ENCODE results near the gene ING2. TPM values are rescaled to one million over a fixed set of nuclear protein-coding genes. Genes with fewer than 3 reads are reported as not detected.

ING2 gene
- total and polyA plus RNA-seq, 4 donors: 3.9 to 8.8 (median 5.1) TPM

DNA sequence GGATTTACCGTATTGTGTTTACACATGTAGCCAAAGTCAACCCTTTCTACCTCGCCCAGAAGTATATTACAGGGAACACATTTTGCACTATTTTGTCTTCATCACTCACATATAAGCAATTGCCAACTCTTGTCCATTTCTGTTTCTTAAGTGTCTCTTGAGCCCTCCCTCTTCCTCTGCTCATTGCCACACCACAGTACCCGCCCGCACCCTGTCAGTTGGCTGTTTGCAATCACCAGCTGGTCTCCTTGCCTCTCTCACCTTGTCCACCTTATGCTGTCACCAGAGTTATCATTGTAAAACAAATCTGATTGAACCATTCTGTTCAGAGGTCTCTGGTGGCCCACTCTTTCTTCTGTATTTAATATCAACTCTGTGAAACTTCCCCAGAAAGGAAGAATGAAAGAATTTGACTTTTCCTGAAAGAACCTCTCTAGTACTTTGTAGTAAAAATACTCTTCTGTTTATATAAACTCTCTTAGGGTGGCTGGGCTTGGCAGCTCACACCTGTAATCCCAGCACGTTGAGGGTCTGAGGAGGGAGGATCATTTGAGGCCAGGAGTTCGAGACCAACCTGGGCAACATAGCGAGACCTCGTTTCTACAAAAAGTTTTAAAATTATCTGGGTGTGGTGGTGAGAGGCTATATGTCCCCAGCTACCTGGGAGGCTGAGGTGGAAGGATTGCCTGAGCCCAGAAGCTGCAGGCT is 50.2 kb downstream of the ING2 start:
- no peak for DNase-seq (ENCODE audit: low spot score)
- no peak overlapping the region for H3K27ac ChIP-seq (ENCODE audit: low read depth in 1 of 2, low read length in 2 of 2)
- H3K27me3 ChIP-seq (ENCODE audit: control insufficient read depth in 4 of 4, insufficient read depth in 4 of 4, low read length in 3 of 4): peaks cover 0 to 2% (median 0%) of the 10 kb centered on the region in 4 donors
- H3K4me3 ChIP-seq (ENCODE audit: low read depth in 1 of 3, low read length in 3 of 3): no peak overlapping the region
- H3K4me1 ChIP-seq (ENCODE audit: control insufficient read depth in 4 of 4, insufficient read depth in 4 of 4, low read length in 3 of 4): no peaks in the 10 kb centered on the region
- WGBS: 59% methylated on average over 8 of the region's 8 CpGs
- H3K36me3 ChIP-seq (ENCODE audit: control insufficient read depth in 4 of 4, insufficient read depth in 3 of 4, low read depth in 1 of 4, low read length in 3 of 4): no peaks in the 10 kb centered on the region
- TF ChIP-seq, protein P1, sequence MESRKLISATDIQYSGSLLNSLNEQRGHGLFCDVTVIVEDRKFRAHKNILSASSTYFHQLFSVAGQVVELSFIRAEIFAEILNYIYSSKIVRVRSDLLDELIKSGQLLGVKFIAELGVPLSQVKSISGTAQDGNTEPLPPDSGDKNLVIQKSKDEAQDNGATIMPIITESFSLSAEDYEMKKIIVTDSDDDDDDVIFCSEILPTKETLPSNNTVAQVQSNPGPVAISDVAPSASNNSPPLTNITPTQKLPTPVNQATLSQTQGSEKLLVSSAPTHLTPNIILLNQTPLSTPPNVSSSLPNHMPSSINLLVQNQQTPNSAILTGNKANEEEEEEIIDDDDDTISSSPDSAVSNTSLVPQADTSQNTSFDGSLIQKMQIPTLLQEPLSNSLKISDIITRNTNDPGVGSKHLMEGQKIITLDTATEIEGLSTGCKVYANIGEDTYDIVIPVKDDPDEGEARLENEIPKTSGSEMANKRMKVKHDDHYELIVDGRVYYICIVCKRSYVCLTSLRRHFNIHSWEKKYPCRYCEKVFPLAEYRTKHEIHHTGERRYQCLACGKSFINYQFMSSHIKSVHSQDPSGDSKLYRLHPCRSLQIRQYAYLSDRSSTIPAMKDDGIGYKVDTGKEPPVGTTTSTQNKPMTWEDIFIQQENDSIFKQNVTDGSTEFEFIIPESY (IDR thresholded peaks at IDR 0.05): no peak
- TF ChIP-seq YY1 (IDR thresholded peaks at IDR 0.05) (no peak), FOXA2 (IDR thresholded peaks at IDR 0.05) (no peak)
- peaks cover 0 to 1% (median 0%) of the 10 kb centered on the region in 4 donors for H3K9me3 ChIP-seq (ENCODE audit: control insufficient read depth in 4 of 4, low read length in 3 of 4)
- H3K9ac ChIP-seq (ENCODE audit: low read depth in 1 of 2, low read length in 2 of 2): no peak overlapping the region

GRCh38 chr4:183556947-183557346 is 52.1 kb downstream of the ING2 start:
- H3K9me3 ChIP-seq (ENCODE audit: control insufficient read depth in 4 of 4, low read length in 3 of 4): peaks cover 0 to 1% (median 0%) of the 10 kb centered on the region in 4 donors
- H3K9ac ChIP-seq (ENCODE audit: low read depth in 1 of 2, low read length in 2 of 2): no peak overlapping the region
- H3K4me1 ChIP-seq (ENCODE audit: control insufficient read depth in 4 of 4, insufficient read depth in 4 of 4, low read length in 3 of 4): no peaks in the 10 kb centered on the region
- H3K4me3 ChIP-seq (ENCODE audit: low read depth in 1 of 3, low read length in 3 of 3): no peak overlapping the region
- TF ChIP-seq JUND (IDR thresholded peaks at IDR 0.05) (no peak), FOXA2 (IDR thresholded peaks at IDR 0.05) (no peak), YY1 (IDR thresholded peaks at IDR 0.05) (no peak), HNF4G (IDR thresholded peaks at IDR 0.05) (no peak), GABPA (IDR thresholded peaks at IDR 0.05 in 1 of 2, conservative IDR thresholded peaks at IDR 0.05 in 1 of 2) (no peak), REST (IDR thresholded peaks at IDR 0.05) (no peak), RXRA (IDR thresholded peaks at IDR 0.05) (no peak), TAF1 (conservative IDR thresholded peaks at IDR 0.05) (no peak), RAD21 (IDR thresholded peaks at IDR 0.05) (no peak), FOXA1 (IDR thresholded peaks at IDR 0.05) (no peak), HNF4A (conservative IDR thresholded peaks at IDR 0.05) (no peak), NR2F2 (IDR thresholded peaks at IDR 0.05) (no peak)
- TF ChIP-seq, protein P2, sequence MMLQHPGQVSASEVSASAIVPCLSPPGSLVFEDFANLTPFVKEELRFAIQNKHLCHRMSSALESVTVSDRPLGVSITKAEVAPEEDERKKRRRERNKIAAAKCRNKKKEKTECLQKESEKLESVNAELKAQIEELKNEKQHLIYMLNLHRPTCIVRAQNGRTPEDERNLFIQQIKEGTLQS (IDR thresholded peaks at IDR 0.05): no peak
- TF ChIP-seq, protein P1 (IDR thresholded peaks at IDR 0.05): no peak
- TF ChIP-seq, protein P3, sequence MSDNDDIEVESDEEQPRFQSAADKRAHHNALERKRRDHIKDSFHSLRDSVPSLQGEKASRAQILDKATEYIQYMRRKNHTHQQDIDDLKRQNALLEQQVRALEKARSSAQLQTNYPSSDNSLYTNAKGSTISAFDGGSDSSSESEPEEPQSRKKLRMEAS (IDR thresholded peaks at IDR 0.05): no peak
- DNase-seq (ENCODE audit: low spot score): no peak
- WGBS: 76% methylated on average over 3 of the region's 3 CpGs
- H3K27me3 ChIP-seq (ENCODE audit: control insufficient read depth in 4 of 4, insufficient read depth in 4 of 4, low read length in 3 of 4): peaks cover 0 to 2% (median 0%) of the 10 kb centered on the region in 4 donors
- H3K36me3 ChIP-seq (ENCODE audit: control insufficient read depth in 4 of 4, insufficient read depth in 3 of 4, low read depth in 1 of 4, low read length in 3 of 4): no peaks in the 10 kb centered on the region
- no peak overlapping the region for H3K27ac ChIP-seq (ENCODE audit: low read depth in 1 of 2, low read length in 2 of 2)

Measured in liver (tissue), 9 donors.